Raji (cell line): Measurements from ENCODE around the gene PDE4B.

ENCODE experiments used
- POLR2A ChIP-seq: IDR thresholded peaks from 2 replicates; pipeline ENCODE4 v1.6.1; 2011; ENCODE audit warnings: low read depth, low read length, control low read depth; ENCODE audit not compliant: insufficient read depth

Gene PDE4B

GRCh38 chr1:66085600-66085999 is 292.9 kb downstream of the PDE4B start:
- TF ChIP-seq POLR2A, result no peak

DNA sequence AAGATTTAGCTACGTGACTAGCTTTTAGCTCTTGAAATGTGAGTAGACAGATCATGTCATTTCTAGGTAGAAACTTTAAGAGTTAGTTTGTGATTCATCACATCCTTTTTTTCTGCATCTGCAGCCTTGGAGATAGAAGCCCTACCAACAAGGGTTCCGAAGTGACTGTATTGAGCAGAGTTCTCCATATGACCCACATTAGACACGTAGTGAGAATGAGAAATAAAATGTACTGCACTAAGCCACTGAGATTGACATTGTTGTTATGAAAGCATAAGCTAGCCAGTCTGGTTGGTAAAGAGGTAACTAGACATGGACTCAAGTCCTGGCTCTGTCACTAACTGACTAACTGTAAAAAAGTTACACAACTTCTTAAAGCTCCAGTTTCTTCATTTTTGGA is 296.1 kb downstream of the PDE4B start:
- no peak for TF ChIP-seq POLR2A

DNA sequence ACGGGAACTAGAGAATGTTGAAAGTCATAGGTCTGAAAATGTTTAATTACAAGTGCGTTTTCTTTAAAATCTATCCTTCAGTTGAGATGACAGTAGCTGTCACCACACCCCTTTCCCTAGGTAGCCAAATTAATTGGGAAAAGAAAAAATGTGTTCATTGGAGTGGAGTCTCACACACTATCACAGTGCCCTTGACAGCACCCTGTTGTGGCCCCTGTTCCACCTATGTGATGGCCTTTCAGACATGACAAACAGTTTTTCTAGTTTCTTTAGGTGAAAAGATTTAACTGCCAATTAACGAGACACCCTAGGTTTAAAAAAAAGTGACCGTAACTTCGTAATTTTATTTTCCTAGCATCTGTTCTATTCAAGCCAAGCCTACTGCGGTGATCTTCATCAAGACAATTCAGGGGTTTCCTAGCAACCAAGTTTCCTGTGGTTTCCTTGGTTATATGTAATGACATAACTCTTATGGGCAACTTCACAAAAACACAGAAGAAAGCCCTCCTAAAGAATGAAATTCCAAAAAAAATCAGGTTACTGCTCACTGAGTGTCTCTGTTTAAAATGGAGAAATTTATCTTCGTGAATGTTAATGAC is 298.3 kb downstream of the PDE4B start:
- no peak for TF ChIP-seq POLR2A

GRCh38 chr1:66095190-66095589 is 302.5 kb downstream of the PDE4B start:
- TF ChIP-seq POLR2A, result no peak

DNA sequence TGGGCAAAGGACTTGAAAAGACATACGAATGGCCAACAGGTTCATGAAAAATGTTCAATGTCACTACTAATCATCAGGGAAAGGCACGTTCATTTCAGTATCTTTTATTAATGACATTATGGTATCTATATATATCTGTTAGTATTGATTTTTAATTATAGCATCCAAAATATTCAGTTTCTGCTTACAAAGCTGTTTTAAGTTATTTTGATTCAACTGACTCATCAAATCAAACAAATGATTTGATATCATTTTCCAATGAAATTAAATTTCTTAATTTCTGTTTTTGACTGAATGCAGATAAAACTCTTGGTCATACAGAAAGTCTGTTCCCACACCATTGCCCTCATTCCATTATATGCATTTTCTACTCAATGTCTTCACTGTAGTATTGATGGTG is 315.9 kb downstream of the PDE4B start:
- TF ChIP-seq POLR2A, result no peak

DNA sequence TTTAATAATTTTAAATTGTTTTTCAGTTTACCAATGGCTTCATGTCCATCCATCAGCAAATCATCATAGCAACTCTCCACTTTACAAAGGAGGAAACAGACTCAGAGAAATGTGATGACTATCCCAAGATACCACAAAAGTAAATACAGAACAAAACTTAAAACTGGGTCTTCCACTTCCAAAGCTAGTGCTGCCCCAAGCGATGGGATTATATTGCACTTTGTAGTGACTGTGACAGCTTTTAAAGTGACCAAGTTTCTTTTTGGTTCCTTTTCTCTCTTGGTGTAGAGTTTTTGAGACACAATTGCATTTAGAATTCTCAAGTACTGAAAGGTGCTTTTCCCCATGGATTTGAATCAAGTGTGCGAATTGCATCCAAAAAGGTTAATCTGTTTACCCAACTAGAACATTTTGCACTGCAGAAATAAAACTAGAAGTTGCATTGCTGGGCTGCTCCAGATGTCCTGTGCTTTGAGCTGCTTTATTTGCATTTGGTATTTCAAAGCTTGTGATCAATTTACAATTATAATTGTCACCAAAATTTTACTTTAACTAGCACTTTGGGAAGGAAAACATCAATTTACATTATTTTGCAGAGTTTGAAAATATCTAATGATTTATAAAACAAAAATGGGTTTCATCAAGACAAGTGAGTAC is 320.2 kb downstream of the PDE4B start:
- TF ChIP-seq POLR2A, result no peak

GRCh38 chr1:66119148-66119547 is 326.5 kb downstream of the PDE4B start:
- TF ChIP-seq POLR2A, result no peak

- no peak for TF ChIP-seq POLR2A
Measured at GRCh38 chr1:66124670-66125069, 332.0 kb downstream of the PDE4B start.

GRCh38 chr1:66132324-66132723 is 339.6 kb downstream of the PDE4B start:
- no peak for TF ChIP-seq POLR2A

- no peak for TF ChIP-seq POLR2A
Measured at GRCh38 chr1:66134004-66134403, 341.3 kb downstream of the PDE4B start.

DNA sequence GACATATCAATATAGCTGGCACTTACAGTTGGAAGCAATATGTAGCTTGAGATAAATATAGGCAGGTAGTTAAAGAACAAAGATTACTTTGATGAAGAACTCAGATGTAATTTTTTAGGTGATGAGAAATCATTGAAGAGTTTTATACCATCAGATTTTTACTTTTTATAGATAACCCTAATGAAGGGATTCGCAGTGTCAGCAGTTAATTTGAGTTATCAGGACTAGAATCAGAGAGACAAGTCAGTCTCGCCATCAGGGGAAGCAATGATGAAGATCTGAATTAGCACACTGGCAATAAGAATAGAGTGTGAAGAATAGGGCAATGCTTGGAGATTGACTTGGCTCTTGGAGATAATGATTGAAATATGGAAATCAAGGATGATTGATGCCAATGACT is 342.5 kb downstream of the PDE4B start:
- no peak for TF ChIP-seq POLR2A

- no peak for TF ChIP-seq POLR2A
Measured at GRCh38 chr1:66137235-66137634, 344.5 kb downstream of the PDE4B start.

GRCh38 chr1:66138613-66139012 is 345.9 kb downstream of the PDE4B start:
- no peak for TF ChIP-seq POLR2A

DNA sequence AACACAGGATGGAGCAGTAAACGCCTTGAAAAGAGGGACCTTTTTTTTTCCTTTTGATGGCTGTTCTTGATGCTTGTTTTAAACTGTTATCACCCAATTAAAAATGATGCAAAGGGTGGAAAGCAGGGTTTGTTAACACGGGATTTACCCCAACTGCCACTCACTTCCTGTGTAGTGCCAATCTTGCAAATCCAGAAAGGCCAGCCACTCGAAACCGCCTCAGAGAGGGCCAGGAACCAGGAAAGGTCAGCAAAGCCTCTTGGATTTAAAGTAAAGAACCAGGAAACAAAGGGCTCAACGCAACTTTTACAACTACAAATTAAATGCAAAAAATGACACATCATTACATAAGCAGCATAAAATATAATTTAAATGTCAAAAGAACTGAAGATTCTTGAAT is 347.4 kb downstream of the PDE4B start:
- no peak for TF ChIP-seq POLR2A

DNA sequence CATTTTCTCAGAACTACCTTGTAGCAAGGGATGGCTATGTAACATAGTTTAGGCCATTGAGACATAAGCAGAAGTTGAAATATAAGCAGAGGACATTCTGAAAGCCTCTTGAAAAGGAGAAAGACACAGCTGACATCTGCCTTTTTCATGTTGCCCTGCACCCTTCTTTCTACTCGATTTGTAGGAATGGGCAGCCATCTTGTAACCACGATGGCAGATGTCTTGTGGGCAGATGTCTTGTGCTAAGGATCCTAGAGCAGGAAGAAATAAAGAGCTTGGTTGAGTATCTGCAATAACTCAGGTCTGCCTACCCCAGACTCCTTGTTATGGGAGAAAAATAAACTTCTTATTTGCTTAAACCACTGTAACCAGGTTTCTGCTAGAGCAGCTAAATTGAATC is 351.0 kb downstream of the PDE4B start:
- no peak for TF ChIP-seq POLR2A

DNA sequence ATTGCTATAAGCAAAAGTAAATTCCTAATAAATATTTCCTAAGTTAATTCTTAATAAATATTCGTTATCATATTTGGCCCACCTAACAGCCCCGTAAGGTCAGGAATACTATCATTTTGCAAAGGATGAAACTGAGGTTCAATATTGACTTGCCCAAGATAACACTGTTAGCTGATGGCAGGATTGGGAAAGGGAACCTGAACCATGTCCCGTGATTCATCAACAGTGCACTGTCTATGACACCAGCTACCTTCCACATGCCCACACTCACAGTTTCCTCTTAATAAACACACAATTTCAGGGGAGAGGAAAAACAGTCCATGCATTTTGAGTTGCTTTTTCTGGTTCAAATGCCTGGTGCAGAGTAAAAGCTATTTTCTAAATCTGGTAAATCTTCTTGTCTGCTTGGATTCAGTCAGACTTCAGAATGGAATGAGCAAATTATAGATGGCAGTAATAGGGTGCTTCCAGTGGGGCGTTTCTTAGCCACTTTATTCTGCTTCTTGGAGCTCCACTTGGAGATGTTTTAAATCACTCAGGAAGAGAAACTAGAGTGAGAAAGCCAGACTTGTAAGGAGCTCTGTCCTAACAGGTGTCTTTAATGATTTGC is 354.6 kb downstream of the PDE4B start:
- no peak for TF ChIP-seq POLR2A
